Ovary (tissue), 3 donors: ENCODE measurements around the gene COL18A1.

ENCODE experiments used
- CTCF ChIP-seq, 3 donors: fragments of 450-650 bp in 2 of 3; fragments of 200-600 bp in 1 of 3; IDR thresholded peaks; one replicate each; pipeline versions ENCODE4 v1.5.1 to v1.8.0; 2016 to 2022; ENCODE audit warnings: antibody characterized with exemption in 3 of 3, mild to moderate bottlenecking in 1 of 3
- EP300 ChIP-seq: sonication (generic); formaldehyde crosslinking; IDR thresholded peaks from one replicate; pipeline ENCODE4 v1.6.1; 2017; ENCODE audit warnings: antibody characterized with exemption
- POLR2A ChIP-seq: fragments of 450-650 bp; IDR thresholded peaks from one replicate; pipeline ENCODE4 v1.6.1; 2017; ENCODE audit warnings: antibody characterized with exemption, mild to moderate bottlenecking, moderate library complexity
- donor health status: DM: no; HTN: no; CAD: no.

GRCh38 chr21:45458281-45459170 lies 53.6 kb downstream of the COL18A1 start:
- TF ChIP-seq EP300, result no peak
- no peak for TF ChIP-seq POLR2A
- no peak for TF ChIP-seq CTCF (IDR thresholded peaks at IDR 0.05)
